ENCODE data around the gene PFDN1. TPM values are rescaled to one million over a fixed set of nuclear protein-coding genes. Genes with fewer than 3 reads are reported as not detected.

The PFDN1 gene
- total and polyA plus RNA-seq, 12 donors = 49.1 to 194 (median 86.8) TPM

- H3K27me3 ChIP-seq = no peaks in the 10 kb centered on the region
- no peaks in the 10 kb centered on the region for H3K36me3 ChIP-seq (replicated peaks in 1 of 2)
- 72 to 81% (median 79%) methylated on average over 3 of the region's 3 CpGs for WGBS, 4 donors
- no peak overlapping the region for H3K27ac ChIP-seq
- TF ChIP-seq POLR2A (IDR thresholded peaks at IDR 0.05) = no peak
- TF ChIP-seq CTCF (IDR thresholded peaks at IDR 0.05) = no peak
- peaks cover 10 to 24% of the 10 kb centered on the region in 2 donors for H3K4me1 ChIP-seq (replicated peaks in 1 of 2)
- intact Hi-C loops (cut with DNase I) = no loop called here
- H3K4me3 ChIP-seq = no peak overlapping the region
- DNase-seq = no peak
- no peaks in the 10 kb centered on the region for H3K9me3 ChIP-seq (replicated peaks in 1 of 3)
These were observed 44.9 kb downstream of the PFDN1 start for GRCh38 chr5:140258016-140258415.

GRCh38 chr5:140256726-140257125 lies 46.2 kb downstream of the PFDN1 start:
- intact Hi-C loops (cut with DNase I) = no loop called here
- Histone ChIP-seq H3K27me3 (no peaks in the 10 kb centered on the region), H3K4me1 (replicated peaks in 1 of 2) (peaks cover 6 to 17% of the 10 kb centered on the region in 2 donors), H3K9me3 (replicated peaks in 1 of 3) (no peaks in the 10 kb centered on the region), H3K36me3 (replicated peaks in 1 of 2) (no peaks in the 10 kb centered on the region), H3K27ac (no peak overlapping the region), H3K4me3 (no peak overlapping the region)
- TF ChIP-seq CTCF (IDR thresholded peaks at IDR 0.05) = no peak
- no peak for TF ChIP-seq POLR2A (IDR thresholded peaks at IDR 0.05)
- WGBS, 4 donors = 91 to 98% (median 95%) methylated on average over 6 of the region's 6 CpGs
- DNase-seq = no peak

GRCh38 chr5:140255460-140256157 lies 47.3 kb downstream of the PFDN1 start:
- TF ChIP-seq CTCF (IDR thresholded peaks at IDR 0.05) (no peak), POLR2A (IDR thresholded peaks at IDR 0.05) (no peak)
- WGBS, 4 donors = 90 to 92% (median 90%) methylated on average over 4 of the region's 4 CpGs
- DNase-seq = no peak
- Histone ChIP-seq H3K27me3 (no peaks in the 10 kb centered on the region), H3K36me3 (replicated peaks in 1 of 2) (peaks cover 0 to 2% of the 10 kb centered on the region in 2 donors), H3K9me3 (replicated peaks in 1 of 3) (no peaks in the 10 kb centered on the region), H3K4me1 (replicated peaks in 1 of 2) (peaks cover 0 to 12% of the 10 kb centered on the region in 2 donors), H3K27ac (no peak overlapping the region), H3K4me3 (no peak overlapping the region)
- intact Hi-C loops (cut with DNase I) = no loop called here

GRCh38 chr5:140253985-140254384 lies 48.9 kb downstream of the PFDN1 start:
- H3K9me3 ChIP-seq (replicated peaks in 1 of 3) = no peaks in the 10 kb centered on the region
- H3K4me3 ChIP-seq = no peak overlapping the region
- TF ChIP-seq POLR2A (IDR thresholded peaks at IDR 0.05) (no peak), CTCF (IDR thresholded peaks at IDR 0.05) (no peak)
- peaks cover 0 to 12% of the 10 kb centered on the region in 2 donors for H3K4me1 ChIP-seq (replicated peaks in 1 of 2)
- no peak overlapping the region for H3K27ac ChIP-seq
- no peaks in the 10 kb centered on the region for H3K27me3 ChIP-seq
- no peak for DNase-seq
- H3K36me3 ChIP-seq (replicated peaks in 1 of 2) = peaks cover 0 to 7% of the 10 kb centered on the region in 2 donors
- intact Hi-C loops (cut with DNase I) = no loop called here
- 48 to 75% (median 54%) methylated on average over 4 of the region's 4 CpGs for WGBS, 4 donors

Measured in adrenal gland (tissue), 12 donors.